22Rv1 (cell line): ENCODE results near the gene ANTKMT.
A peak's percentile ranks its signal among the peaks of the same experiment; 100 is the strongest.

Experiments used
- H3K27ac ChIP-seq: fragments of 450-650 bp; 2 replicates; pipeline ENCODE4 v1.5.1; 2017
- ZFX ChIP-seq: fragments of 450-650 bp; IDR thresholded peaks from 2 replicates; pipeline ENCODE4 v1.6.1; 2017; ENCODE audit warnings: antibody characterized with exemption, borderline replicate concordance
- TF ChIP-seq, protein P1 (sequence below): fragments of 450-650 bp; IDR thresholded peaks from 2 replicates; pipeline ENCODE4 v1.5.1; 2017; ENCODE audit warnings: mild to moderate bottlenecking

ANTKMT gene

GRCh38 chr16:709566-710499 lies 11.1 kb upstream of the ANTKMT start:
- 0 out of 2 replicates have a peak overlapping the region, but pooled peaks have one; percentile 23 for H3K27ac ChIP-seq
- TF ChIP-seq, protein P1, sequence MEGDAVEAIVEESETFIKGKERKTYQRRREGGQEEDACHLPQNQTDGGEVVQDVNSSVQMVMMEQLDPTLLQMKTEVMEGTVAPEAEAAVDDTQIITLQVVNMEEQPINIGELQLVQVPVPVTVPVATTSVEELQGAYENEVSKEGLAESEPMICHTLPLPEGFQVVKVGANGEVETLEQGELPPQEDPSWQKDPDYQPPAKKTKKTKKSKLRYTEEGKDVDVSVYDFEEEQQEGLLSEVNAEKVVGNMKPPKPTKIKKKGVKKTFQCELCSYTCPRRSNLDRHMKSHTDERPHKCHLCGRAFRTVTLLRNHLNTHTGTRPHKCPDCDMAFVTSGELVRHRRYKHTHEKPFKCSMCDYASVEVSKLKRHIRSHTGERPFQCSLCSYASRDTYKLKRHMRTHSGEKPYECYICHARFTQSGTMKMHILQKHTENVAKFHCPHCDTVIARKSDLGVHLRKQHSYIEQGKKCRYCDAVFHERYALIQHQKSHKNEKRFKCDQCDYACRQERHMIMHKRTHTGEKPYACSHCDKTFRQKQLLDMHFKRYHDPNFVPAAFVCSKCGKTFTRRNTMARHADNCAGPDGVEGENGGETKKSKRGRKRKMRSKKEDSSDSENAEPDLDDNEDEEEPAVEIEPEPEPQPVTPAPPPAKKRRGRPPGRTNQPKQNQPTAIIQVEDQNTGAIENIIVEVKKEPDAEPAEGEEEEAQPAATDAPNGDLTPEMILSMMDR: no peak
- no peak for TF ChIP-seq ZFX

- H3K27ac ChIP-seq: no peak overlapping the region
- TF ChIP-seq, protein P1: no peak
- TF ChIP-seq ZFX: no peak
Measured at GRCh38 chr16:710500-711075, 10.4 kb upstream of the ANTKMT start.

DNA sequence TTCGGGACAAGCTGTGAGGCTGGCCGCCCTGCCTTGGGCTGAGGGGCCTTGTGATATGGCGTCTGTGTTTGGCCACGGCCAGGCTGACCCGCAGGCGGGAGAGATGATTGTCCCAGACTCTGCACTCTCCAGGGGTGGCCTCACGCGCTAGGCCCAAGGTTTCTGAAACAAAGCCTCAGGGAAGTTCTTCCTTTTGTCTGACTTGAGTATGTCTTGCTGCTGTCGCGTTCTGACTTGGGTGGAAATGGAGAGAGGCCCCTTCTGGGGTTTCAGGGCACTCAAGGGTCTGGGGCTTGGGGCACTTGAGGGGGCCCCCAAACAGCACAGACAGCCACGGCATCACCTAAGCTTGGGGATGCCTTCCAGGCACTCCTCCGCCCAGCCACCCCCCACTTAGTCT lies 9.9 kb upstream of the ANTKMT start:
- H3K27ac ChIP-seq: no peak overlapping the region
- TF ChIP-seq ZFX: no peak
- TF ChIP-seq, protein P1: no peak

GRCh38 chr16:711548-712320 lies 9.2 kb upstream of the ANTKMT start:
- TF ChIP-seq ZFX: no peak
- TF ChIP-seq, protein P1: peak; percentile 95
- no peak overlapping the region for H3K27ac ChIP-seq

GRCh38 chr16:712740-713250 lies 8.2 kb upstream of the ANTKMT start:
- H3K27ac ChIP-seq: peak overlapping the region; percentile 42; the same call in 1 of the 2 replicates
- TF ChIP-seq, protein P1: peak; percentile 80

- H3K27ac ChIP-seq: peak overlapping the region; percentile 98
- TF ChIP-seq ZFX: no peak
- TF ChIP-seq, protein P1: no peak
Measured at GRCh38 chr16:714079-714478, 6.9 kb upstream of the ANTKMT start.
